IPS DF 19.7 (cell line): ENCODE data around the gene MAGEB1.

Experiments used
- DNase-seq: peaks from one replicate; pipeline ENCODE4 v3.0.0-alpha.2; 2013; ENCODE audit warnings: low read depth, low spot score

Gene MAGEB1, protein sequence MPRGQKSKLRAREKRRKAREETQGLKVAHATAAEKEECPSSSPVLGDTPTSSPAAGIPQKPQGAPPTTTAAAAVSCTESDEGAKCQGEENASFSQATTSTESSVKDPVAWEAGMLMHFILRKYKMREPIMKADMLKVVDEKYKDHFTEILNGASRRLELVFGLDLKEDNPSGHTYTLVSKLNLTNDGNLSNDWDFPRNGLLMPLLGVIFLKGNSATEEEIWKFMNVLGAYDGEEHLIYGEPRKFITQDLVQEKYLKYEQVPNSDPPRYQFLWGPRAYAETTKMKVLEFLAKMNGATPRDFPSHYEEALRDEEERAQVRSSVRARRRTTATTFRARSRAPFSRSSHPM

GRCh38 chrX:30246769-30247489 lies at the start of gene MAGEB1:
Gene MAGEB1 (plus strand): TSS chrX:30247146. CDS start chrX:30250494, 3,348 bp downstream.
- DNase-seq, result peak; percentile 28

GRCh38 chrX:30212172-30212571 lies 34.8 kb upstream of the MAGEB1 start:
- DNase-seq, result no peak

GRCh38 chrX:30215357-30215843 lies 31.5 kb upstream of the MAGEB1 start, which contains the start of gene MAGEB2:
Gene MAGEB2 (plus strand): TSS chrX:30215563. CDS start chrX:30218581, 3,018 bp downstream.
- no peak for DNase-seq

DNA sequence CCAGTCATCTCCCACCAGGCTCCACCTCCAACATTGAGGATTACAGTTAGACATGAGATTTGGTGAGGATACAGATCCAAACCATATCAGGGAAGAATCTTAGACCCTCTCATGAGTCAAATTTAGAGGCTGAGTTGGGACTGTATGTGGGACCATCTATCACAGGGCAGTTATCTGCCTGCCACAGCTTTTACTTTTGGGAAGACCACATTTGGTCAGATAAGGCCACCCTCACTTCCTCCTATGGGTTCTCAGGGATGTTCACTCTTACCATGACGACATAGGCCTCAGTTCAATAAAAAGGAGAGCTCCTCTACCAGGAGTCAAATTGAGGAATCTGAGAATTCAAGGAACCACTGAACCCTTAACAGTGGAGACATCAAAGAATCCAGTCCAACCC lies 29.5 kb upstream of the MAGEB1 start:
- no peak for DNase-seq

DNA sequence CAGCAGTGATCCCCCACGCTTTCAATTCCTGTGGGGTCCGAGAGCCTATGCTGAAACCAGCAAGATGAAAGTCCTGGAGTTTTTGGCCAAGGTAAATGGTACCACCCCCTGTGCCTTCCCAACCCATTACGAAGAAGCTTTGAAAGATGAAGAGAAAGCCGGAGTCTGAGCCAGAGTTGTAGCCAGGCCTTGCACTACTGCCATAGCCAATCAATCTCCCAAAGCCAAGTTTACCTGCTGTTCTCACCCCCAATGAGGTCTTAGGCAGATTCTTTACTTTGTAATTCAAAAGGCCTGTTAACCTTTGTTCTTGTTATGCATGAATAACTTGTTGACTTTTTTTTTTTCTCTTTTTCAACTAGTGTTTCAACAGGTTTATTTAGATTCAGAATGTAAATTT lies 27.6 kb upstream of the MAGEB1 start:
- no peak for DNase-seq

GRCh38 chrX:30220661-30221060 lies 26.3 kb upstream of the MAGEB1 start:
- DNase-seq, result no peak

- DNase-seq, result no peak
Observed at GRCh38 chrX:30224536-30224935, 22.4 kb upstream of the MAGEB1 start.

DNA sequence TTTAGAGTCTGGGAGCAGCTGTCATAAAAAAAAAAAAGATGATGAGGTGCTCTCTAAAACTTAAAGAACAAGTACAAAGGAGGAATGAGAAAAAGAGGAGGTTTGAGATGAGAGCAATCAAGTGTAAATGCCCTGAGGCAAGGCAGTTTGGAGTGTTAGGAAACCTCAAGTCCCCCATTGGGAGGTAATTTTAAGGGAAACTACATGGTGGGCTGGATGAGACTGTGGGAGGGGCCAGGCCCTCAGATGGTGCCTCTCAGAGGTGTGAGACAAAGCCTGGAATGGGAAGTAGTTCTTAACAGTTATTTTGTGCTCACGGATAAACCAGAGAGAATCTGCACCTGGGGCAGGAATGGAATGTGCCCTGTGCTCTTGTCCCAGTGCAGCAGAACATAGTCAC lies 18.4 kb upstream of the MAGEB1 start:
- no peak for DNase-seq

DNA sequence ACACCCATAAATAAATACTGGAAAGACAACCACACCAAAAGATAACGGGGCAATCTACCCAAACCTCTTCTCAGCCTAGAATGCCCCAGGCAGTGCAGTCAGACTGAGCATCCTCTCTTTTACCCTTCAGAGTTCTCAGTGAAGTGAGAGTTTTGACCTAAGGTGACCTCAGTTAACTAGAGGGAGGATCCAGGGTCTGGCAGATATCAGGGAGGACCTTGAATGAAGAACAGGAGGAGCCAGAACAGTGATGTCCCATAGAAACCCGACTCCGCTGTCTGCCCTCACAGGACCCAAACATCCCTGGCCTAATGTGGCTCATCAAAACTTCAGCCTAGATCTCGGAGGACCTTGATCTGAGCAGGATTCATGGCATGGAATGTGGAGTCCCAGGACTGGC lies 16.6 kb upstream of the MAGEB1 start, which contains the start of gene MAGEB3:
TSS of gene MAGEB3 (plus strand) at position 263 of the 400 bp plus-strand sequence. CDS start 5,268 bp downstream, outside the sequence.
- DNase-seq, result no peak

GRCh38 chrX:30241724-30242415 lies 5.1 kb upstream of the MAGEB1 start, which contains the start of gene MAGEB4:
Gene MAGEB4 (plus strand): TSS chrX:30242000. CDS start chrX:30242136, 136 bp downstream.
- no peak for DNase-seq

DNA sequence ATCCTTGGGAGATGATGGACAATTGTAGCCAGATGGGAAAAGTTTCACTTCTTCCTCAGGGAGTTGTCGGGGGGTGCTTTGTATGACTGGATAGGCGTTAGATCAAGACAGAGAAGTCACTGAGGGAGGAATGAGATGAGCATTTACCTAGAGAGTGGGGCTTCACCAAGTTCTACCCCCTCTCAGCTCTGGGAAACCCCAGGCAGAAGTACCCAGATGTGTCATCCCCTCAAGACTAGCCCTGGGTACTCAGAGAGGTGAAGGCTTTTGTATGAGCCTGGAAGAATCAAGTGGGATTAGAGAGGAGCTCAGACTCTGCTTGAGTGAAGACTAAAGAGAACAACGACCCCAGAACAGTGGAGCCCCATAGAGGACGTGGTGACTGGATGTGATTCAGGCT lies 1.9 kb downstream of the MAGEB1 start:
- no peak for DNase-seq

- DNase-seq, result no peak
Observed at GRCh38 chrX:30253257-30253656, 6.3 kb downstream of the MAGEB1 start.

- DNase-seq, result no peak
Observed at GRCh38 chrX:30259927-30260326, 13.0 kb downstream of the MAGEB1 start.

DNA sequence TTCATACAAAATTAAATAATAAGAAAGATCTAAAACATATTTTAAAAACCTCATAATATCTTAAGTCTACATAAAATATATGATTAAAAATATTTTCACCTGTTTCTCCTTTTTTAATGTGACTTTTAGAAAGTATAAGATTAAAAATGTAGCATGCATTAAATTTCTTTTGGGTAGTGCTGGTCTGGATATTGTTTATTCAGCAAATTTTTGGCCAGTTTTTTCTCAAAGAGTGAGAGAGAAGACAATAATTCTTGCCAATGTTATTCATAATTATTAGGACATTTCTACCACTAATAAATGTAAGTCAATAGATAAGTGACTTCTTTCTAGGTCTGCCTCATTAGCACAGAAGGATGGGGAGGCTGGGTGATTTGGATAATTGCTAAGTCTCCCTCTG lies 14.1 kb downstream of the MAGEB1 start:
- no peak for DNase-seq

GRCh38 chrX:30262763-30263162 lies 15.8 kb downstream of the MAGEB1 start:
- DNase-seq, result no peak

- DNase-seq, result no peak
Observed at GRCh38 chrX:30270639-30271038, 23.7 kb downstream of the MAGEB1 start.

- no peak for DNase-seq
Observed at GRCh38 chrX:30275498-30275897, 28.6 kb downstream of the MAGEB1 start.

DNA sequence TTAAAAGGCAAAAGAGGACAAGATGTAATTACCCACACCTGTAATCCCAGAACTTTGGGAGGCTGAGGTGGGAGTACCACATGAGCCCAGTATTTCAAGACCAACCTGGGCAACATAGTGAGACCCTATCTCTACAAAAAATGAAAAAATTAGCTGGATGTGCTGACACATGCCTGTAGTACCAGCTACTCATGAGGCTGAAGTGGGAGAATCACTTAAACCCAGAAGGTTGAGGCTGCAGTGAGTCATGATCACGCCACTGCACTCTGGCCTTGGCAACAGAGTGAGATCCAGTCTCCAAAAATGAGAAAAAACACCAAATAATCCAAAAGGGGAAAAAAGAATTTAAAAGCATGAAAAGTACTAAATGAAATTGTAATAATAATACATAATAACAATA lies 31.4 kb downstream of the MAGEB1 start:
- DNase-seq, result no peak

DNA sequence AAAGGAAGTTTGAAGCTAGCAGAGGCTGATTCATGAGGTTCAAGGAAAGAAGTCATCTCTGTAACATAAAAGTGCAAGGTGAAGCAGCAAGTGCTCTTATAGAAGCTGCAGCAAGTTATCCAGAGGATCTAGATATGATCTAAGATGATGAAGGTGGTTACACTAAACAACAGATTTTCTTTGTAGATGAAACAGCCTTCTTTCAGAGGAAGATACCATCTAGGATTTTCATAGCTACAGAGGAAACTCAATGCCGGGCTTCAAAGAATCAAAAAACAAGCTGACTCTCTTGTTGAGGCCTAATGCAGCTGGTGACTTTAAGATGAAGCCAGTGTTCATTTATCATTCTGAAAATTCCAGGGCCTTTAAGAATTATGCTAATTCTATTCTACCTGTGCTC lies 33.5 kb downstream of the MAGEB1 start:
- no peak for DNase-seq

DNA sequence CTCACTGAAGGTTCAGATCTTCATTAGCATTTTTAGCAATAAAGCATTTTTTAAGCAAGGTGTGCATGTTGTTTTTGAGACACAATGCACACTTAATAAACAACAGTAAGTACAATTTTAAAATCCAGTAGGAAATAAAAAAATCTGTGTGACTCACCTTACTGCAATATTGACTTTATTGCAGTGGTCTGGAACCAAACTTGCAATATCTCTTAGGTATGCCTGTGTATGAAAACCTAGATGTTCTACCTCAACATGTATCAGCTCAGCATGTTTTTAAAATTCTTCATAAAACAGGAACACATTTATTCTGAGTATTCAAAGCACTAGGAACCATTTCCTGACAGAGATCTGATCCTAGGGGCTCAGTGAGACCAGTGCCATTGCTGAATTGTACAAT lies 35.6 kb downstream of the MAGEB1 start:
- no peak for DNase-seq

DNA sequence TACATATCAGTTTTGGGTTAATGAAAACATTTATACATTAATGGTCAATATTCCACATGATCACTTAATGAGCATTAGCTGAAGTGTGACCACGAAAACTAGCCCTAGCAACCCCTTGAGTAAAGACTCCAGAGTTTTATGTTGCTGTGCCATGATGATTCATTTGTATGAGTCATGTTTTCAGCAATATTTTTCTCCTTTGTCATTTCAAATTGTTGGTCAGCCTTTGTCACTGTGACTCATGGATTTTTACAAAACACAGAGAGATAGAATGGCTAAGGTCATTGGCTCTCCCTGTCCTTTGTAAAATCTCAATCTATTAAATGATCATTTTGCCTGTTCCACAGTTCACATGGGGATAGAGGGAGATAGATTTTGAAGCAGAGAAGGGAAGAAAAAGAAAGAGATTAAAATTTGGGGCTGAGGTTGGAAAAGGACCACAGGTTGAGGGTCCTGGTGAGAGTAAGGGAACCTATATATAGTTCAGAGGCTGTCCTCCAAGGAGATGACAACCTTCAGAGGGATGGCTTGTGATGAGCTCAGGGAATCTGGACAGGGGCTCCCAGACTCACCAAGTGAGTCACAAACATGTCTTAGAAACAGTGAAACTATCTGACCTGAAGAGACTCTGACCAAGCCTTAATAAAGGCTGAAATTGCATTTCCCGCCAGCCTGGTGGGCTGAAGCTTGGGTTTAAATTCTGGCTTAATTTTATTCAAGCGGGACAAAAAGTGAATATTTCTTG lies 36.7 kb downstream of the MAGEB1 start:
- DNase-seq, result no peak
